ENCODE data around the gene SUMO4. TPM values are rescaled to one million over a fixed set of nuclear protein-coding genes. Genes with fewer than 3 reads are reported as not detected.

SUMO4 gene
- total and polyA plus RNA-seq, 4 donors = 0.83 to 3.3 (median 0.84) TPM; not detected in 1

- 99% methylated on average over 2 of the region's 2 CpGs for WGBS
- Histone ChIP-seq H3K9me3 (ENCODE audit: control insufficient read depth in 4 of 4, low read length in 3 of 4) (no peaks in the 10 kb centered on the region), H3K9ac (ENCODE audit: low read depth in 1 of 2, low read length in 2 of 2) (no peak overlapping the region), H3K27ac (ENCODE audit: low read depth in 1 of 2, low read length in 2 of 2) (no peak overlapping the region), H3K4me1 (ENCODE audit: control insufficient read depth in 4 of 4, insufficient read depth in 4 of 4, low read length in 3 of 4) (peaks cover 0 to 6% (median 1%) of the 10 kb centered on the region in 4 donors), H3K36me3 (ENCODE audit: control insufficient read depth in 4 of 4, insufficient read depth in 3 of 4, low read depth in 1 of 4, low read length in 3 of 4) (peaks cover 2 to 11% (median 7%) of the 10 kb centered on the region in 4 donors), H3K4me3 (ENCODE audit: low read depth in 1 of 3, low read length in 3 of 3) (no peak overlapping the region), H3K27me3 (ENCODE audit: control insufficient read depth in 4 of 4, insufficient read depth in 4 of 4, low read length in 3 of 4) (no peaks in the 10 kb centered on the region)
- DNase-seq (ENCODE audit: low spot score) = no peak
- TF ChIP-seq RXRA (IDR thresholded peaks at IDR 0.05) (no peak), FOXA1 (IDR thresholded peaks at IDR 0.05) (no peak), YY1 (IDR thresholded peaks at IDR 0.05) (no peak), EGR1 (IDR thresholded peaks at IDR 0.05; ENCODE audit: low read depth in 2 of 2) (no peak), HNF4G (IDR thresholded peaks at IDR 0.05) (no peak), RAD21 (IDR thresholded peaks at IDR 0.05) (no peak), GABPA (IDR thresholded peaks at IDR 0.05 in 1 of 2, conservative IDR thresholded peaks at IDR 0.05 in 1 of 2) (no peak), NR2F2 (IDR thresholded peaks at IDR 0.05) (no peak), SP1 (IDR thresholded peaks at IDR 0.05) (no peak), FOXA2 (IDR thresholded peaks at IDR 0.05) (no peak)
- TF ChIP-seq, protein P1, sequence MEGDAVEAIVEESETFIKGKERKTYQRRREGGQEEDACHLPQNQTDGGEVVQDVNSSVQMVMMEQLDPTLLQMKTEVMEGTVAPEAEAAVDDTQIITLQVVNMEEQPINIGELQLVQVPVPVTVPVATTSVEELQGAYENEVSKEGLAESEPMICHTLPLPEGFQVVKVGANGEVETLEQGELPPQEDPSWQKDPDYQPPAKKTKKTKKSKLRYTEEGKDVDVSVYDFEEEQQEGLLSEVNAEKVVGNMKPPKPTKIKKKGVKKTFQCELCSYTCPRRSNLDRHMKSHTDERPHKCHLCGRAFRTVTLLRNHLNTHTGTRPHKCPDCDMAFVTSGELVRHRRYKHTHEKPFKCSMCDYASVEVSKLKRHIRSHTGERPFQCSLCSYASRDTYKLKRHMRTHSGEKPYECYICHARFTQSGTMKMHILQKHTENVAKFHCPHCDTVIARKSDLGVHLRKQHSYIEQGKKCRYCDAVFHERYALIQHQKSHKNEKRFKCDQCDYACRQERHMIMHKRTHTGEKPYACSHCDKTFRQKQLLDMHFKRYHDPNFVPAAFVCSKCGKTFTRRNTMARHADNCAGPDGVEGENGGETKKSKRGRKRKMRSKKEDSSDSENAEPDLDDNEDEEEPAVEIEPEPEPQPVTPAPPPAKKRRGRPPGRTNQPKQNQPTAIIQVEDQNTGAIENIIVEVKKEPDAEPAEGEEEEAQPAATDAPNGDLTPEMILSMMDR (IDR thresholded peaks at IDR 0.05; ENCODE audit: low read depth, low read length, missing input control) = no peak
- TF ChIP-seq, protein P2, sequence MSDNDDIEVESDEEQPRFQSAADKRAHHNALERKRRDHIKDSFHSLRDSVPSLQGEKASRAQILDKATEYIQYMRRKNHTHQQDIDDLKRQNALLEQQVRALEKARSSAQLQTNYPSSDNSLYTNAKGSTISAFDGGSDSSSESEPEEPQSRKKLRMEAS (IDR thresholded peaks at IDR 0.05) = no peak
- TF ChIP-seq, protein P3, sequence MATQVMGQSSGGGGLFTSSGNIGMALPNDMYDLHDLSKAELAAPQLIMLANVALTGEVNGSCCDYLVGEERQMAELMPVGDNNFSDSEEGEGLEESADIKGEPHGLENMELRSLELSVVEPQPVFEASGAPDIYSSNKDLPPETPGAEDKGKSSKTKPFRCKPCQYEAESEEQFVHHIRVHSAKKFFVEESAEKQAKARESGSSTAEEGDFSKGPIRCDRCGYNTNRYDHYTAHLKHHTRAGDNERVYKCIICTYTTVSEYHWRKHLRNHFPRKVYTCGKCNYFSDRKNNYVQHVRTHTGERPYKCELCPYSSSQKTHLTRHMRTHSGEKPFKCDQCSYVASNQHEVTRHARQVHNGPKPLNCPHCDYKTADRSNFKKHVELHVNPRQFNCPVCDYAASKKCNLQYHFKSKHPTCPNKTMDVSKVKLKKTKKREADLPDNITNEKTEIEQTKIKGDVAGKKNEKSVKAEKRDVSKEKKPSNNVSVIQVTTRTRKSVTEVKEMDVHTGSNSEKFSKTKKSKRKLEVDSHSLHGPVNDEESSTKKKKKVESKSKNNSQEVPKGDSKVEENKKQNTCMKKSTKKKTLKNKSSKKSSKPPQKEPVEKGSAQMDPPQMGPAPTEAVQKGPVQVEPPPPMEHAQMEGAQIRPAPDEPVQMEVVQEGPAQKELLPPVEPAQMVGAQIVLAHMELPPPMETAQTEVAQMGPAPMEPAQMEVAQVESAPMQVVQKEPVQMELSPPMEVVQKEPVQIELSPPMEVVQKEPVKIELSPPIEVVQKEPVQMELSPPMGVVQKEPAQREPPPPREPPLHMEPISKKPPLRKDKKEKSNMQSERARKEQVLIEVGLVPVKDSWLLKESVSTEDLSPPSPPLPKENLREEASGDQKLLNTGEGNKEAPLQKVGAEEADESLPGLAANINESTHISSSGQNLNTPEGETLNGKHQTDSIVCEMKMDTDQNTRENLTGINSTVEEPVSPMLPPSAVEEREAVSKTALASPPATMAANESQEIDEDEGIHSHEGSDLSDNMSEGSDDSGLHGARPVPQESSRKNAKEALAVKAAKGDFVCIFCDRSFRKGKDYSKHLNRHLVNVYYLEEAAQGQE (IDR thresholded peaks at IDR 0.05) = no peak
- TF ChIP-seq, protein P4, sequence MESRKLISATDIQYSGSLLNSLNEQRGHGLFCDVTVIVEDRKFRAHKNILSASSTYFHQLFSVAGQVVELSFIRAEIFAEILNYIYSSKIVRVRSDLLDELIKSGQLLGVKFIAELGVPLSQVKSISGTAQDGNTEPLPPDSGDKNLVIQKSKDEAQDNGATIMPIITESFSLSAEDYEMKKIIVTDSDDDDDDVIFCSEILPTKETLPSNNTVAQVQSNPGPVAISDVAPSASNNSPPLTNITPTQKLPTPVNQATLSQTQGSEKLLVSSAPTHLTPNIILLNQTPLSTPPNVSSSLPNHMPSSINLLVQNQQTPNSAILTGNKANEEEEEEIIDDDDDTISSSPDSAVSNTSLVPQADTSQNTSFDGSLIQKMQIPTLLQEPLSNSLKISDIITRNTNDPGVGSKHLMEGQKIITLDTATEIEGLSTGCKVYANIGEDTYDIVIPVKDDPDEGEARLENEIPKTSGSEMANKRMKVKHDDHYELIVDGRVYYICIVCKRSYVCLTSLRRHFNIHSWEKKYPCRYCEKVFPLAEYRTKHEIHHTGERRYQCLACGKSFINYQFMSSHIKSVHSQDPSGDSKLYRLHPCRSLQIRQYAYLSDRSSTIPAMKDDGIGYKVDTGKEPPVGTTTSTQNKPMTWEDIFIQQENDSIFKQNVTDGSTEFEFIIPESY (IDR thresholded peaks at IDR 0.05) = no peak
Measured at GRCh38 chr6:149373511-149373910, 26.6 kb upstream of the SUMO4 start.

GRCh38 chr6:149379977-149380376 lies 20.1 kb upstream of the SUMO4 start:
- no peak for DNase-seq (ENCODE audit: low spot score)
- Histone ChIP-seq H3K9ac (ENCODE audit: low read depth in 1 of 2, low read length in 2 of 2) (no peak overlapping the region), H3K9me3 (ENCODE audit: control insufficient read depth in 4 of 4, low read length in 3 of 4) (no peaks in the 10 kb centered on the region), H3K27ac (ENCODE audit: low read depth in 1 of 2, low read length in 2 of 2) (no peak overlapping the region), H3K27me3 (ENCODE audit: control insufficient read depth in 4 of 4, insufficient read depth in 4 of 4, low read length in 3 of 4) (no peaks in the 10 kb centered on the region), H3K4me3 (ENCODE audit: low read depth in 1 of 3, low read length in 3 of 3) (no peak overlapping the region), H3K36me3 (ENCODE audit: control insufficient read depth in 4 of 4, insufficient read depth in 3 of 4, low read depth in 1 of 4, low read length in 3 of 4) (peaks cover 4 to 25% (median 19%) of the 10 kb centered on the region in 4 donors), H3K4me1 (ENCODE audit: control insufficient read depth in 4 of 4, insufficient read depth in 4 of 4, low read length in 3 of 4) (peaks cover 0 to 9% (median 7%) of the 10 kb centered on the region in 4 donors)
- WGBS = 98% methylated on average over 3 of the region's 3 CpGs
- TF ChIP-seq JUND (IDR thresholded peaks at IDR 0.05) (no peak), HNF4G (IDR thresholded peaks at IDR 0.05) (no peak), FOXA1 (IDR thresholded peaks at IDR 0.05) (no peak)
- TF ChIP-seq, protein P1 (IDR thresholded peaks at IDR 0.05; ENCODE audit: low read depth, low read length, missing input control) = no peak
- TF ChIP-seq, protein P2 (IDR thresholded peaks at IDR 0.05) = no peak
- TF ChIP-seq, protein P4 (IDR thresholded peaks at IDR 0.05) = no peak
- TF ChIP-seq, protein P5, sequence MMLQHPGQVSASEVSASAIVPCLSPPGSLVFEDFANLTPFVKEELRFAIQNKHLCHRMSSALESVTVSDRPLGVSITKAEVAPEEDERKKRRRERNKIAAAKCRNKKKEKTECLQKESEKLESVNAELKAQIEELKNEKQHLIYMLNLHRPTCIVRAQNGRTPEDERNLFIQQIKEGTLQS (IDR thresholded peaks at IDR 0.05) = no peak
